22Rv1 (cell line): ENCODE data around the gene TP53AIP1.

Experiments
- CTCF ChIP-seq: fragments of 450-650 bp; IDR thresholded peaks from 2 replicates; pipeline ENCODE4 v1.5.1; 2017; ENCODE audit warnings: mild to moderate bottlenecking
- ZFX ChIP-seq: fragments of 450-650 bp; IDR thresholded peaks from 2 replicates; pipeline ENCODE4 v1.6.1; 2017; ENCODE audit warnings: antibody characterized with exemption, borderline replicate concordance

GRCh38 chr11:128911701-128912100, 31.0 kb downstream of the TP53AIP1 start:
- no peak for TF ChIP-seq CTCF
- no peak for TF ChIP-seq ZFX
